Activated CD8-positive, alpha-beta T cell treated with anti-CD3 and anti-CD28 coated beads for 36 hours (primary cell): ENCODE measurements around the gene SLPI. TPM values are rescaled to one million over a fixed set of nuclear protein-coding genes. Genes with fewer than 3 reads are reported as not detected.

ENCODE experiments used
- ATAC-seq: fragments of 200-7000 bp; cut with Tn5 transposase; one replicate; pipeline ENCODE4 v1.10.0; 2021; ENCODE audit warnings: mild to moderate bottlenecking, moderate library complexity
- CTCF ChIA-PET: fragments of 350-600 bp; sonication (Branson Sonifier 250); formaldehyde crosslinking; loops from one replicate; lab custom pipeline; 2021; ENCODE audit warnings: antibody characterized with exemption; lab: Charles Lee
- POLR2A ChIA-PET: fragments of 350-600 bp; sonication (Branson Sonifier 250); formaldehyde crosslinking; loops from one replicate; lab custom pipeline; 2021; ENCODE audit warnings: antibody characterized with exemption; lab: Charles Lee
- DNase-seq: peaks from one replicate; pipeline ENCODE4 v3.0.0-alpha.2; 2020
- H3K27ac Mint-ChIP-seq: one replicate; pipeline ENCODE4 v1.8.0; 2021; ENCODE audit warnings: mild to moderate bottlenecking, mixed read lengths
- H3K27me3 Mint-ChIP-seq: one replicate; pipeline ENCODE4 v1.8.0; 2021; ENCODE audit warnings: mixed read lengths
- H3K36me3 Mint-ChIP-seq: one replicate; pipeline ENCODE4 v1.8.0; 2021; ENCODE audit warnings: low read depth, mixed read lengths
- H3K4me1 Mint-ChIP-seq: one replicate; pipeline ENCODE4 v1.8.0; 2021; ENCODE audit warnings: low read depth, mixed read lengths
- H3K4me3 Mint-ChIP-seq: one replicate; pipeline ENCODE4 v1.8.0; 2021; ENCODE audit warnings: mild to moderate bottlenecking, moderate library complexity, mixed read lengths
- H3K9me3 Mint-ChIP-seq: one replicate; pipeline ENCODE4 v1.8.0; 2021; ENCODE audit warnings: mixed read lengths
- intact Hi-C: fragments of 100-400 bp; cut with micrococcal nuclease; formaldehyde crosslinking; loops from one replicate; pipeline ENCODE4 v1.10.0; 2022
- total RNA-seq, 2 experiments: library from RNA; stranded (reverse); gene quantifications; one replicate each; pipeline ENCODE4 v1.2.3, GENCODE V29; 2021
- TF ChIP-seq, protein P1 (sequence below): fragments of 200-600 bp; IDR thresholded peaks from one replicate; pipeline ENCODE4 v1.8.0; 2022; ENCODE audit warnings: antibody characterized with exemption, mild to moderate bottlenecking

SLPI gene
- total RNA-seq, 2 experiments from 2014 or later = not detected

DNA sequence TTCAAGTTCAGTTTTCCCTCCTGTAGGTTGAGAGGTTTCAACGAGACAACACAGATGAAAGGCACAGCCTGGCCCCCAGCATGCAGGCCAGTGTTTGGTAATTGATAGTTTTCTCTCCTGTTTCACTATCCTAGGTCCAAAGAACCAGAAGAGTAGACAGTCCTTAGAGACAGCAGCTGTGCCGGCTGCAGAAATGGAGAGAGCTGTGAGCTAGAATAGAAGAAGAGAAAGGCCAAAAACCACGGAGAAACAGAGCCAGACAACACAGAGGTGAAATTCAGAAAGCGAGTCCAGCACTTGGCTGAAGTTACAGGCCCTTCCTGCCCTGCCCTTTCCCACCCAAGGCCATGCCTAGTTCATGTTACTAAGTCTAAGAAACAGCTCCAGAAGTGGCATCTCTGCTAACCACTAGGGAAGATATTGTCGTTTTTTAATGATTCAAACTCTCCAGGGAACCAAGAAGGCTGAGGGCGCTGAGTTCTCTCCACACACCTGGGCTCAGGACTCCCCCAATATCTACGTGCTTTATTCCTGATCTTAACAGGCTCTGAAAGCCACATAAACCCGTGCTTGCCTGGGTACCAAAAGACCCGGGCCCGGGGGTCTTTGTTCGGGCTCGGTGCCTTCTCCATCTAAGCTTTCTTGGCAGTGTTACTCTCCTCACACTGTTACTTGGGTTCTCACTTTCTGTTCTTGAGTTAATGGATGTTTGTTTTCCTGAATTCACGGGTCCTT, 35.7 kb upstream of the SLPI start:
- DNase-seq (no peak), ATAC-seq (no peak)
- H3K4me3 Mint-ChIP-seq = no peak overlapping the region
- intact Hi-C loops = loop anchor here (5.0 kb wide), 1 partner anchor 153 kb away; no protein-coding TSS in a partner anchor
- no peaks in the 10 kb centered on the region for H3K36me3 Mint-ChIP-seq
- peaks cover 2% of the 10 kb centered on the region for H3K4me1 Mint-ChIP-seq
- CTCF ChIA-PET = interaction anchor here (0.6 to 6.8 kb wide), 40 partner anchors 9 to 481 kb away, joined by 3 to 109 read pairs (median 4); partner anchors contain the start of genes RBPJL, SEMG1 and SLPI
- POLR2A ChIA-PET = interaction anchor here (0.6 to 1.1 kb wide), 2 partner anchors 126 to 478 kb away, joined by 3 read pairs; no protein-coding TSS in a partner anchor
- no peaks in the 10 kb centered on the region for H3K9me3 Mint-ChIP-seq
- H3K27ac Mint-ChIP-seq = no peak overlapping the region
- H3K27me3 Mint-ChIP-seq = peaks cover 24% of the 10 kb centered on the region
- TF ChIP-seq, protein P1, sequence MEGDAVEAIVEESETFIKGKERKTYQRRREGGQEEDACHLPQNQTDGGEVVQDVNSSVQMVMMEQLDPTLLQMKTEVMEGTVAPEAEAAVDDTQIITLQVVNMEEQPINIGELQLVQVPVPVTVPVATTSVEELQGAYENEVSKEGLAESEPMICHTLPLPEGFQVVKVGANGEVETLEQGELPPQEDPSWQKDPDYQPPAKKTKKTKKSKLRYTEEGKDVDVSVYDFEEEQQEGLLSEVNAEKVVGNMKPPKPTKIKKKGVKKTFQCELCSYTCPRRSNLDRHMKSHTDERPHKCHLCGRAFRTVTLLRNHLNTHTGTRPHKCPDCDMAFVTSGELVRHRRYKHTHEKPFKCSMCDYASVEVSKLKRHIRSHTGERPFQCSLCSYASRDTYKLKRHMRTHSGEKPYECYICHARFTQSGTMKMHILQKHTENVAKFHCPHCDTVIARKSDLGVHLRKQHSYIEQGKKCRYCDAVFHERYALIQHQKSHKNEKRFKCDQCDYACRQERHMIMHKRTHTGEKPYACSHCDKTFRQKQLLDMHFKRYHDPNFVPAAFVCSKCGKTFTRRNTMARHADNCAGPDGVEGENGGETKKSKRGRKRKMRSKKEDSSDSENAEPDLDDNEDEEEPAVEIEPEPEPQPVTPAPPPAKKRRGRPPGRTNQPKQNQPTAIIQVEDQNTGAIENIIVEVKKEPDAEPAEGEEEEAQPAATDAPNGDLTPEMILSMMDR = no peak

DNA sequence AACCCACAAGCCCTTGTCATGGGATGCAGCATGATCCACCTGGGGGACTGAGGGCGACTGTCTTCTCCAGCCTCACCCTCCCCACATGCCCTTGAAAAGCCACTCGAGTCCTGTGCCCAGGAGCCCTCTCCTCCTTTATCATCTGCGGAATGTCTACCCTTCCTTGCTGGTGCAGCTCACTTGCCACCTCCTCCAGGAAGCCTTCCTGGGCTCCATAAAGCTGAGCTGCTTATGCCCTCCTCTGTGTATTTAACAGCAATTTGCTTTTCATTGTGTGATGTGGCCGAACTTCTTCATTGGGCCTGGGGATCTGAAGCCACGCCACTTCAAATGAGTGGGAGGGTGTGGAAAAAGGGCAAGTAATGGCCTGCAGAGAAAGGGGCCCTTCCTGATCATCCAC, 34.5 kb upstream of the SLPI start:
- Mint-ChIP-seq H3K4me3 (no peak overlapping the region), H3K4me1 (peaks cover under 1% of the 10 kb centered on the region), H3K9me3 (no peaks in the 10 kb centered on the region), H3K36me3 (no peaks in the 10 kb centered on the region), H3K27me3 (peaks cover 18% of the 10 kb centered on the region), H3K27ac (no peak overlapping the region)
- POLR2A ChIA-PET = no interaction called here
- intact Hi-C loops = no loop called here
- CTCF ChIA-PET = interaction anchor here (1.0 to 6.3 kb wide), 2 partner anchors 149 to 245 kb away, joined by 3 to 79 read pairs; no protein-coding TSS in a partner anchor
- ATAC-seq = no peak
- no peak for DNase-seq
- TF ChIP-seq, protein P1 = no peak

DNA sequence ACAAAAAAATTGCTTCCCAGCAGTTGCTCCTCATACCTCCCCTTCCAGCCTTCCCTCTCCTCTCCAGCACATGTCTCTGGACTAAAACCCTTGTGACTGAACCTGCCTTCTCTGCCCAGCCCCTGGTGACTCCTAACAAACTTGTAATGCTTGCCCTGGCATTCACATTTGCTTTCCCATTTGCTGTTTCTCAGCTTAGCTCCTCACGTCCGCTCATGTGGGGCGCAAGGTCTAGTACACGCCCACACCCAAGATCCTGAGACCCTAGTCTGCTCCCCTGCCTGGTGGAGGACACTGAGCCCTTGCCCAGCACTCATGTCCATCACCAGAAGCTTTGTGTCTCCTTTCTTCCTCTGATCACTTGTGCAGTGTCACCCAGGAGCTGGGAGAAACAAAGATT, 34.0 kb upstream of the SLPI start:
- TF ChIP-seq, protein P1 = no peak
- POLR2A ChIA-PET = no interaction called here
- H3K27me3 Mint-ChIP-seq = peaks cover 16% of the 10 kb centered on the region
- no peak for ATAC-seq
- no peak overlapping the region for H3K4me3 Mint-ChIP-seq
- no peak overlapping the region for H3K27ac Mint-ChIP-seq
- intact Hi-C loops = no loop called here
- DNase-seq = no peak
- no peaks in the 10 kb centered on the region for H3K4me1 Mint-ChIP-seq
- H3K36me3 Mint-ChIP-seq = no peaks in the 10 kb centered on the region
- CTCF ChIA-PET = interaction anchor here (1.0 kb wide), 2 partner anchors 150 to 245 kb away, joined by 3 to 4 read pairs; no protein-coding TSS in a partner anchor
- no peaks in the 10 kb centered on the region for H3K9me3 Mint-ChIP-seq

DNA sequence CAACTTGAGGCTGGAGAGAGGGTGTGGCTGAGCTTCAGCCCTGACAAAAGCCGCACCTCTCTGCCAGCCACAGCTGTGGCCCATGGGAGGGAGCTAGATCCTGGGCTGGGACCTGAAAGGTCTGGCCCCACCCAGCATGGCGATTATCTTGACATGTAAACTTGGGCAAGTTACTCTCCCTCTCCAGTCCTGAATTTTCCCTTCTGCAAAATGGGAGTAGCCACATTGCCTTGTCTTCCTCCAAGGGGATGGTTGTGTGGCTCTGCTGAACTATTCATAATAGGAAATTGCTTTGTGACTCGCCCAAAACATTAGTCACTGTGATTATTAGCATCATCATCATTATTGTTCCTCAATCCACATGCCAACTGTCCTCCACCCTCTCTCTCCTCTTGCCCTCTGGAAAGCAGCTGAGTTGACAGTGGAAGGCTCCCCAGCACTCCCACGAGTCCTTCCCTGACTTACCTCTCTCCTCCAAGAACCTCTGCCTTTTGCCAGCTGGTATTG, 29.2 kb upstream of the SLPI start:
- no peaks in the 10 kb centered on the region for H3K4me1 Mint-ChIP-seq
- intact Hi-C loops = no loop called here
- peaks cover 14% of the 10 kb centered on the region for H3K27me3 Mint-ChIP-seq
- H3K4me3 Mint-ChIP-seq = no peak overlapping the region
- H3K36me3 Mint-ChIP-seq = no peaks in the 10 kb centered on the region
- H3K27ac Mint-ChIP-seq = no peak overlapping the region
- POLR2A ChIA-PET = no interaction called here
- CTCF ChIA-PET = interaction anchor here (1.7 kb wide), 1 partner anchor 187 kb away, joined by 5 read pairs; no protein-coding TSS in a partner anchor
- DNase-seq = no peak
- TF ChIP-seq, protein P1 = no peak
- ATAC-seq = no peak
- no peaks in the 10 kb centered on the region for H3K9me3 Mint-ChIP-seq
